GM18505 (cell line): ENCODE data around the gene SFR1.
A peak's percentile ranks its signal among the peaks of the same experiment; 100 is the strongest.

ENCODE experiments used
- ATAC-seq: cut with Tn5 transposase; IDR thresholded peaks from one replicate; pipeline ENCODE4 v1.9.1; 2021; ENCODE audit not compliant: unreplicated experiment
- POLR2A ChIP-seq: IDR thresholded peaks from 4 replicates; pipeline ENCODE4 v1.6.1; 2011; ENCODE audit warnings: borderline replicate concordance; ENCODE audit not compliant: insufficient read depth, insufficient read length; ENCODE audit errors: extremely low read depth

Gene SFR1, protein sequence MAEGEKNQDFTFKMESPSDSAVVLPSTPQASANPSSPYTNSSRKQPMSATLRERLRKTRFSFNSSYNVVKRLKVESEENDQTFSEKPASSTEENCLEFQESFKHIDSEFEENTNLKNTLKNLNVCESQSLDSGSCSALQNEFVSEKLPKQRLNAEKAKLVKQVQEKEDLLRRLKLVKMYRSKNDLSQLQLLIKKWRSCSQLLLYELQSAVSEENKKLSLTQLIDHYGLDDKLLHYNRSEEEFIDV

DNA sequence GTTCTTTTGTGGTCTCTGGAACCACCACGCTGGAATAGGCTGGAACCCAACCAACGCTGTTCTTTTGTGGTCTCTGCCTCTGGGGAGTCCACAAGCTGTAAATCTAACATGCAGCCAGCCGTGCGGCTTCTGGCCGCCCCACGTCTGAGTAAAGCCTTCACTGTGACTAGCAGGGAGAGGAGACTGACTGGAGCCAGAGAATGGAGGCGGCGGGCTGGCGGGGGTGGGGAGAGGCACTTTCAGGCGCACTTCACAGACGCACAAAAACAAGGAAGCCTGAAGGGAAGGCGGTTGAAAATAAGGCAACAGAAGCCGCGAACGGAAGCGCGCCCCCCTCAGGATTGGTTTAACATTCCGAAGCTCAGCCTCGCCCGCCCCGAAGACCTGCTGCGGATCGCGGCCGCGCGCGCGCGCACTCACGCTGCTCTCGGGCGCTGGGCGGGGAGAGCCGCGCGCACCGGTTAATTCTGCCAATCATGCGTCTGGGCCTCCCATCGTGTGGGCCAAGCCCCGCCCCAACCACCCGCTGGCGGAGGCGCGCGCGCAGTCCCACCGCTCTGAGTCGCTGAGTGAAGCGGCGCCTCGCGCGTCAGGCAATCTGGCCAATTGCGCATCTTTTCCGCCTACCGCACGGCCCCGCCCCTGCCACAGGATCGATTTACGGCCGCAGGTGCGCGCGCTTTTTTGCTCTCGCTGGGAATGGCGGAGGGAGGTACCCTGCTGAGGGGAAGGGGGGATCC is at the start of gene SFR1:
TSS of gene SFR1 (plus strand) at position 687 of the 740 bp plus-strand sequence. CDS start at position 700, 13 bp downstream.
- ATAC-seq, result peak; percentile 94
- TF ChIP-seq POLR2A, result peak; percentile 90

DNA sequence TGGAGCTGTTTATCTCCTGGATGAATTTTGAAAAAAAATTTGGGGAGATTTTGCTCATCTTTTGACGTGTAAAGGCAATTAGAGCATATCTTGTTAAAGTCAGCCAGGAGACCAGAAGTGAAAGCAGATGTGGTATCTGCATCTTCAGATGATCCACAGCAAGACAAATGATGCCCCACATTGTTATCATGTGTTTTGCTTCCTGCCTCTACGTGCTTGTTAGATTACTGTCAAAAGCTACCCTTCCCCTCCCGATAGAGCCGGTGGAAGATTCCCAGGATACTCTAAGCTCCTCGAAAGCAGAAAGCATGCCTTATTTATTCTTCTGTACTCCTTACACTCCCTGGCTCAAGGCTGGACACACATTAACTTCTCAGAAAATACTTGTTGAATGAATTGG is 49.2 kb upstream of the SFR1 start:
- no peak for ATAC-seq
- no peak for TF ChIP-seq POLR2A

DNA sequence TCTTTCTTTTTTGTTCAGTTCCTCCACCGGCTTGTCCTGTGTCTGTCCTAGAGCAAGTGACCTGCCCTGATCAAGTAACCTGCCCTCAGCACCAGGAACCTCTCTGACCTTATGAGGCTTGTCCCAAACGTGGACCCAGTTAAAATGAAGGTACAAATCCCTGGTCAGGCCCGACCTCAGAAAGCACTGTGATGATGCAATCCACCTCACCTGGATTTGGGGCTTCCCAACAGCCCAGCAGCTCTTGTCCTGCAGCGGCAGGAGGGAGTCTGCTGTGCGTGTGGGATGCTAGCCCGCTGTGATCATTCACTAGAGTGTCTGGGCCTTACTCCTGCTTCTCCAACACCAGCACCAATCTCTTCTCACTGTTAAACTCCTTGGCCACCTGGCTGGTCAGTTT is 47.5 kb upstream of the SFR1 start:
- ATAC-seq, result no peak
- TF ChIP-seq POLR2A, result no peak

DNA sequence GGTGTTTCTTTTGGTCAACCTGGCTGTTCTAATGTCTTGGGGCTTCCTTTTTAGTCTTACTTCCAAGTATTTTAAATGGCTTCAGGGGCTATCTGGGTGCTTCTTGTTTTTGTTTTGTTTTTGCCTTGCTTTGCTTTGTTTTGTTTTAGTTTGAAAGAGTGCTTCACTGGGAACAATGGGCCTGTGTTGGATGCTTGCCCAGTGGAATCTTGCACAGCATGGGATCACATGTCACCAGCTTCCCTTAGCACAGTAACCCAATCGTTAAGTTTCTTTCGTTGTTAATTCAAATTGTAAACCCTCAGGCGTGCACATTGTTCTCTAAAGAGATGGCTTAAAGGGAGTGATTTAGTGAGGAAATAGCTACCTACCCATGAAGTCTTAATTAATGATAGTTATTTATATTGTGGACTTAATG is 45.2 kb upstream of the SFR1 start:
- no peak for ATAC-seq
- no peak for TF ChIP-seq POLR2A

DNA sequence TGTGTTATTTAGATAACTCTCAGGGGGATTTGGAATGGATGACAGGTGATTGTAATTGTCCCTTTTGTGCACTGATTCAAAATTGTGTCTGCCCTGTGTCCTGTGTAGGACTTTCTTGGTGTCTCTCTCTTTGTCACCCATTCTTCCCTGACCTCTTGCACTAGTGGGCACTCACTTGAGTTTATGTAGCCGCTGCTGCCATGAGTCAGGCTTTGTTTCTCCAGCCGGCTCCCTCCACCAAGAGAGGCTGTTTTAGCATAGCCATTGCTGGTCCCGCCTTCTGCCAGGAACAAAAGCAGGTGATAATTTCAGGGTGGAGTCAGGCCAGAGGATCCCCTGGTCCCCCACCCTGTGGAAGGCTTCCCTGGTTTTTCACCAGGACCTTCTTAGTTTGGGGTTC is 44.7 kb upstream of the SFR1 start:
- TF ChIP-seq POLR2A, result no peak
- ATAC-seq, result no peak

DNA sequence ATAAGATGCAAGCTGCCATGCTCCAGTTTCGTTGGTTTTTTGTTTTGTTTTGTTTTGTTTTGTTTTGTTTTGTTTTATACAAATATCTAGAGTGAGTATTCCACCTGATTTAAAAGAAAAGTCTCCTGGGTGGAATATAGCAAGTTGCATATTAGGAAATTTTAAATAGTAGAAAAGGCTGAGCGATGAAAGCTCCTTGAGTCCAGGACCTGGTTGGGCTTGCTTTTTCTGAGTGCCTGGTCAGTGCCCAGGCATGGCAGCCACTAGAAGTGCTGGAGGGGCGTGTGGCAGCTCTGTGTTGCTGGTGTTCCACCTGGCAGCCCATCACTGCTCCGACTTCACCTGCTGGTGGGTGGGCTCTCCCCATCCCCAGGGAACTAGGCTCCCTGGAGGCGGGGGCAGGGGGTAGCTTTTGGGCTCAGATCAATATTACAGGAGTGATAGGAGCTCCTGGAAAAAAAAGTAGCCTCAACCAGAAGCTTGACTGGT is 44.3 kb upstream of the SFR1 start:
- ATAC-seq, result no peak
- TF ChIP-seq POLR2A, result no peak

DNA sequence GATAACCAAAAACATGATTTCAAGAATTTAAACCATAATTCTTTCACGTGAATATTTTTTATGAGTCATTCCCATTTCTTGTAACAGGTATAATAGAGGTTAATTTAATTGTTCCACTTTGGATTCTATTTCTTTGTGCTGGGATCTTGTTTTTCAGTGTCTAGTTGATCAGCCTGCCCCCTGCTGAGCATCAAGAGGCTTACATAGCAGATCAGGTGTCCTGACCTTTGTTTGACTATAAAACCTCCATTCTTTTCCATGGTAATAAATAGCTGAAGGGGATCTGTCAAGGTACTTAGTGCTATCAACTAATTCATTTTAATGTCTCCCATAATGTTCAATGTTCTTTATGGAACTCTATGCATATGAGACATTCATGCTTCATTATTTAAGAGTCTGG is 41.2 kb upstream of the SFR1 start:
- ATAC-seq, result no peak
- no peak for TF ChIP-seq POLR2A

DNA sequence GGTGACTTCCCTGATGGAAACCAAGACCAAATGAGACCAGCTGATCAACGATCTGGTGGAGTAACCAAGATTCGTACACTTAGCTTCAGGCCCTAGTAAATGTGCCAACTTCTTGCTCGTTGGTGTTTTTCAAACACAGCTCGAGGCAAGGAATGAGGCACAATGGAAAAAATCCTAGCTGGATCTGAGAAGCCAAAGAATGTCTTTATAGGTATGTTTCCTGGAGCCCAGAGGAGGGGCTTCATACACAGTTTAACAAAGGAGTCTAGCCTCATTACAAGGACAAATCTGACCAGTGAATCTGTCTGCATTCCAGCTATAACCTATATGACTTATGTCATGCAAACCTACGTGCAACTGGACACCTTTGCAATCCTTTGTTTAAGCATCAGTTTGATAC is 40.0 kb upstream of the SFR1 start:
- TF ChIP-seq POLR2A, result no peak
- ATAC-seq, result no peak

DNA sequence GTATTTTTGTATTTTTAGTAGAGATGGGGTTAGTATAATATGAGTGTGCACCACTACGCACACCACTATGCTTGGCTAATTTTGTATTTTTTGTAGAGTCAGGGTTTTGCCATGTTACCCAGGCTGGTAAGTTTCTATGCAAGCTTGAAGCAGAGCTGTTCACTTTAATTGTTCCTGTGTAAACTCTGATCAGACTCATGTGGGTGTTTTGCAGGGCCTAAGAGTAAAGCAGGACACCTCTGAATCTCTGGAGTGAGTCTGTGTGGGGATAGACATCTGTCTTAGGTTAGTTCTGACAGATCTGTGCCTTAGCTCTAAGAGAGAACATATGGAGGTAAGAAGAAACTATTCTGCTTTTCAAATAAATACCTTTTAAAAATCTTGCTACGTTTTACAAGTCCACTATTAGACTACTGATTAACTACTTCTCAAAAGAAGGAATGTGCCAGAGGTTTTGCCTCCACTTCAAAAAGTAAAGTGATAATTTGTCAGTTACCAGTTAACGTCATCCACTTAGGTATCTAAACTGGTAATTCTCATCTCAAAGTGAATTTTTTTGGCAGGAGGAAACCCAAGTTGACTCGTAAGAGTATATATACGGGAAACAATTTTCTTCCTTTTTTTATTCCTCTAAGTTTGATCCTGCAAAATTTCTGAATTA is 37.4 kb upstream of the SFR1 start:
- ATAC-seq, result no peak
- TF ChIP-seq POLR2A, result no peak

DNA sequence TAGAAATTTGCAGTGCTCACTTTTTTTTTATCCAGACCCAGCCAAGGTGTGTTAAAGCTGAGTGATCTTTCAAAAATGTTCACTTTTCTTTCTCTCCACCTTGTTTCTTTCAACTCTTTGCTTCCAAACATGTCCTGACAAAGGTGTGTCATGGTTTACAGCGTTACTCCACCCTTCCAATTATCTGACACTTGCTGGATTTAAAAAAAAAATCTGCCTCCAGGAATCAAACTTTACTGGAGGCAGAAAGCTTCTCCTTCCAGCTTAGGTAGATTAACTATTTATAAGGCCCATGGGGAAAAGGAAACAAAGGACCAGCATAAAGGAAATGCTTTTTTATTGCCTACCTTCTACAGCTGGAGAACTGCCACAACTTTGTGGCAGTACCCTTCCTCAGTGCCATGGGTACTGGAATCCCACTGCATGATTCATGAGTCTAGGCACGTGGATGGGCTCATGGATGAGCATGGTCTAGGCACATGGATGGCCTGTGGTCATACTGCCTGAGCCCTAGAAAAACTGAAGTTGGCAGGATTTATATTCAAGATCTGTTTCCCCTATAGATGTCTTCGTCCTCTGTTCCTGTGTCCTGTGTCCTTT is 36.1 kb upstream of the SFR1 start, which contains the start of gene COL17A1:
TSS of gene COL17A1 (minus strand) at position 80 of the 600 bp plus-strand sequence. CDS start 5,207 bp downstream, outside the sequence.
- ATAC-seq, result no peak
- no peak for TF ChIP-seq POLR2A

DNA sequence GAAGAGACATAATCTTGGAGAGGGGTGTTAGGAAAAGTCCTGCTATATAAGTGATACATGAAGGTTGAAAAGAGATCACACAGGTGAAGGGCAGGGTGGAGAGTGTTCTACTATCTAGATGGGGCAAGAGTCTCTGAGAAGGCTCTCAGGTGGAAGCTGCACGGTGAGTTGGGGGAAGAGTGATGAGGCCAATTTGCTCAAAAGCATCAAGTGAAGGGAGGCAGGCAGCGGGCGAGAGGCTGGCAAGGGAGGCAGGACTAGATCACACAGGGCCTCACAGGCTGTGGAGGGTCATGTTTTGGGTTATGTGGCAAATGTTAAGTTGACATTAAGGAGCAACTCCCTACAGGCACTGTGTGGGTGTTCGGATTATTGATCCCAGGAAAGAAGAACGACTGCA is 33.7 kb upstream of the SFR1 start:
- no peak for TF ChIP-seq POLR2A

DNA sequence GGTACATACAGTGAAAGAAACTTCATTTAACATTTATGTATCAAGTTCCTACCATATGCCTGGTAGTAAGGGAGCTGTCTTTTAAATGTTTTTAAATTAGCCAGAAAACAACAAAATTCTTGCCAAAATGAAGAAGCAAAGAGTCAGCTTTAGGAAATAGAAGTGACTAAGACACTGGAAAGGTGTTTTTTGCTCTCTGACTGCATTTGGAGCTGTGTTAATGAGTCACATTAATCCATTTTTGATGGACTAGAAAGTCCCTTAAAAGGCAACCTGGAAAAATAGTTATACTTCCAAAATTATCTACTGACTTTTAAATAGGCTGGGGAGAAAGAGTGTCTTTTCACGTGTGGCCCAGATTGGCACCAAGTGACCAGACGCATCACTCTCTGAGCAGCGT is 32.4 kb upstream of the SFR1 start:
- no peak for TF ChIP-seq POLR2A
- ATAC-seq, result no peak

More for the DNA sequence above, 33.7 kb upstream of the SFR1 start:
- no peak for ATAC-seq

DNA sequence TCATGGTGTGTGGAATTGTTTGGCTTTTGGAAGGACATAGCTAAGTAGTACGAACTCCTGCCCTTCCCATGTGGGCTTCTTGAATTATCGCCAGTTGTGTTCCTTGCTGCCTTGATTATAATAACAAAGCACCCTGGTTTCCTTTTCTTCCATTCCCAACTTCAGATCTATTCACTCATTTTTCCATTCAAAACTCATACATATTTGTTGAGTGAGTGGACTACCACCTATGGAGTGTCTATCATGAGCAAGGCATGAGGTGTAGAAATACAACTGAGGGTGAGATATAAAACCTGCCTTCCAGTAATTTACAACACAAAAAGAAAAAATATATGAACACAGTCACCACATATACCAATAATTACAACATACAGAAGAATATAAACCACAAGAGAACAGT is 31.4 kb upstream of the SFR1 start:
- TF ChIP-seq POLR2A, result no peak
- no peak for ATAC-seq
